ENCODE measurements around the gene NAT9. TPM values are rescaled to one million over a fixed set of nuclear protein-coding genes. Genes with fewer than 3 reads are reported as not detected.
A peak's percentile ranks its signal among the peaks of the same experiment; 100 is the strongest.

The NAT9 gene
- polyA plus RNA-seq, 4 donors, result 12.4 to 28.3 (median 22.2) TPM

GRCh38 chr17:74773414-74773813 is 2.7 kb downstream of the NAT9 start:
- Histone ChIP-seq H3K36me3 (ENCODE audit: control insufficient read depth in 3 of 3, insufficient read depth in 2 of 3, low read depth in 1 of 3, low read length in 3 of 3) (peaks cover 12 to 55% (median 16%) of the 10 kb centered on the region in 3 donors), H3K4me3 (ENCODE audit: low read depth in 1 of 3, low read length in 3 of 3) (no peak overlapping the region)

GRCh38 chr17:74772053-74772452 is 4.1 kb downstream of the NAT9 start:
- H3K27me3 ChIP-seq (ENCODE audit: control insufficient read depth in 3 of 3, insufficient read depth in 3 of 3, low read length in 3 of 3), result no peaks in the 10 kb centered on the region
- peaks cover 16 to 69% (median 20%) of the 10 kb centered on the region in 3 donors for H3K36me3 ChIP-seq (ENCODE audit: control insufficient read depth in 3 of 3, insufficient read depth in 2 of 3, low read depth in 1 of 3, low read length in 3 of 3)
- 49 to 75% (median 57%) methylated on average over 13 of the region's 13 CpGs for WGBS, 3 donors
- DNase-seq (peak; percentile 38 to 48), FAIRE-seq (no peak)
- peak overlapping the region in 1 of 3 donors; percentile 35 for H3K27ac ChIP-seq (ENCODE audit: low read depth in 1 of 3, low read length in 2 of 3)
- H3K4me1 ChIP-seq (ENCODE audit: control insufficient read depth in 3 of 3, insufficient read depth in 2 of 3, low read depth in 1 of 3, low read length in 2 of 3), result peaks cover 1 to 84% (median 6%) of the 10 kb centered on the region in 3 donors
- H3K4me3 ChIP-seq (ENCODE audit: low read depth in 1 of 3, low read length in 3 of 3), result no peak overlapping the region
- no peaks in the 10 kb centered on the region for H3K9me3 ChIP-seq (ENCODE audit: control insufficient read depth in 2 of 2, insufficient read depth in 1 of 2, low read depth in 1 of 2, low read length in 1 of 2)

More at GRCh38 chr17:74773414-74773813, 2.7 kb downstream of the NAT9 start:
- peak overlapping the region in 1 of 3 donors; percentile 35 for H3K27ac ChIP-seq (ENCODE audit: low read depth in 1 of 3, low read length in 2 of 3)
- H3K4me1 ChIP-seq (ENCODE audit: control insufficient read depth in 3 of 3, insufficient read depth in 2 of 3, low read depth in 1 of 3, low read length in 2 of 3), result peaks cover 0 to 78% (median 8%) of the 10 kb centered on the region in 3 donors
- no peak for DNase-seq
- no peaks in the 10 kb centered on the region for H3K9me3 ChIP-seq (ENCODE audit: control insufficient read depth in 2 of 2, insufficient read depth in 1 of 2, low read depth in 1 of 2, low read length in 1 of 2)
- no peak for FAIRE-seq
- H3K27me3 ChIP-seq (ENCODE audit: control insufficient read depth in 3 of 3, insufficient read depth in 3 of 3, low read length in 3 of 3), result no peaks in the 10 kb centered on the region
- WGBS, 3 donors, result 84 to 86% (median 85%) methylated on average over 6 of the region's 6 CpGs

- 83 to 91% (median 87%) methylated on average over 8 to 9 of the region's 9 CpGs for WGBS, 3 donors
- peaks cover 1 to 85% (median 3%) of the 10 kb centered on the region in 3 donors for H3K4me1 ChIP-seq (ENCODE audit: control insufficient read depth in 3 of 3, insufficient read depth in 2 of 3, low read depth in 1 of 3, low read length in 2 of 3)
- DNase-seq (peak in 1 of 2 donors; percentile 28), FAIRE-seq (no peak)
- H3K27ac ChIP-seq (ENCODE audit: low read depth in 1 of 3, low read length in 2 of 3), result peak overlapping the region in 1 of 3 donors; percentile 79
- peaks cover 16 to 75% (median 24%) of the 10 kb centered on the region in 3 donors for H3K36me3 ChIP-seq (ENCODE audit: control insufficient read depth in 3 of 3, insufficient read depth in 2 of 3, low read depth in 1 of 3, low read length in 3 of 3)
- H3K9me3 ChIP-seq (ENCODE audit: control insufficient read depth in 2 of 2, insufficient read depth in 1 of 2, low read depth in 1 of 2, low read length in 1 of 2), result no peaks in the 10 kb centered on the region
- H3K27me3 ChIP-seq (ENCODE audit: control insufficient read depth in 3 of 3, insufficient read depth in 3 of 3, low read length in 3 of 3), result no peaks in the 10 kb centered on the region
- H3K4me3 ChIP-seq (ENCODE audit: low read depth in 1 of 3, low read length in 3 of 3), result no peak overlapping the region
Observed at GRCh38 chr17:74771319-74771914, 4.7 kb downstream of the NAT9 start.

- WGBS, 3 donors, result 30 to 51% (median 37%) methylated on average over 16 of the region's 16 CpGs
- no peak for FAIRE-seq
Observed at GRCh38 chr17:74770498-74771318, 5.4 kb downstream of the NAT9 start.

GRCh38 chr17:74769856-74770497 is 6.2 kb downstream of the NAT9 start:
- DNase-seq, result peak in 1 of 2 donors; percentile 26
- Histone ChIP-seq H3K27me3 (ENCODE audit: control insufficient read depth in 3 of 3, insufficient read depth in 3 of 3, low read length in 3 of 3) (no peaks in the 10 kb centered on the region), H3K36me3 (ENCODE audit: control insufficient read depth in 3 of 3, insufficient read depth in 2 of 3, low read depth in 1 of 3, low read length in 3 of 3) (peaks cover 16 to 89% (median 25%) of the 10 kb centered on the region in 3 donors), H3K27ac (ENCODE audit: low read depth in 1 of 3, low read length in 2 of 3) (peak overlapping the region; percentile 6 to 79 (median 78)), H3K4me3 (ENCODE audit: low read depth in 1 of 3, low read length in 3 of 3) (no peak overlapping the region), H3K4me1 (ENCODE audit: control insufficient read depth in 3 of 3, insufficient read depth in 2 of 3, low read depth in 1 of 3, low read length in 2 of 3) (peaks cover 0 to 90% (median 1%) of the 10 kb centered on the region in 3 donors), H3K9me3 (ENCODE audit: control insufficient read depth in 2 of 2, insufficient read depth in 1 of 2, low read depth in 1 of 2, low read length in 1 of 2) (no peaks in the 10 kb centered on the region)
- 30 to 54% (median 35%) methylated on average over 5 of the region's 5 CpGs for WGBS, 3 donors
- no peak for FAIRE-seq

More at GRCh38 chr17:74770498-74771318, 5.4 kb downstream of the NAT9 start:
- DNase-seq, result peak; percentile 86 to 90
- Histone ChIP-seq H3K9me3 (ENCODE audit: control insufficient read depth in 2 of 2, insufficient read depth in 1 of 2, low read depth in 1 of 2, low read length in 1 of 2) (no peaks in the 10 kb centered on the region), H3K4me3 (ENCODE audit: low read depth in 1 of 3, low read length in 3 of 3) (no peak overlapping the region), H3K4me1 (ENCODE audit: control insufficient read depth in 3 of 3, insufficient read depth in 2 of 3, low read depth in 1 of 3, low read length in 2 of 3) (peaks cover 1 to 91% (median 3%) of the 10 kb centered on the region in 3 donors), H3K36me3 (ENCODE audit: control insufficient read depth in 3 of 3, insufficient read depth in 2 of 3, low read depth in 1 of 3, low read length in 3 of 3) (peaks cover 16 to 82% (median 24%) of the 10 kb centered on the region in 3 donors), H3K27me3 (ENCODE audit: control insufficient read depth in 3 of 3, insufficient read depth in 3 of 3, low read length in 3 of 3) (no peaks in the 10 kb centered on the region), H3K27ac (ENCODE audit: low read depth in 1 of 3, low read length in 2 of 3) (peak overlapping the region in 2 of 3 donors; percentile 78 to 79)

- Histone ChIP-seq H3K36me3 (ENCODE audit: control insufficient read depth in 3 of 3, insufficient read depth in 2 of 3, low read depth in 1 of 3, low read length in 3 of 3) (peaks cover 16 to 95% (median 30%) of the 10 kb centered on the region in 3 donors), H3K4me3 (ENCODE audit: low read depth in 1 of 3, low read length in 3 of 3) (no peak overlapping the region), H3K27me3 (ENCODE audit: control insufficient read depth in 3 of 3, insufficient read depth in 3 of 3, low read length in 3 of 3) (no peaks in the 10 kb centered on the region), H3K27ac (ENCODE audit: low read depth in 1 of 3, low read length in 2 of 3) (peak overlapping the region in 2 of 3 donors; percentile 78 to 79), H3K9me3 (ENCODE audit: control insufficient read depth in 2 of 2, insufficient read depth in 1 of 2, low read depth in 1 of 2, low read length in 1 of 2) (no peaks in the 10 kb centered on the region), H3K4me1 (ENCODE audit: control insufficient read depth in 3 of 3, insufficient read depth in 2 of 3, low read depth in 1 of 3, low read length in 2 of 3) (peaks cover 0 to 94% (median 1%) of the 10 kb centered on the region in 3 donors)
- FAIRE-seq (no peak), DNase-seq (peak in 1 of 2 donors; percentile 8)
- 43 to 60% (median 56%) methylated on average over 6 of the region's 6 CpGs for WGBS, 3 donors
Observed at GRCh38 chr17:74769266-74769855, 6.8 kb downstream of the NAT9 start.

GRCh38 chr17:74768763-74769114 is 7.4 kb downstream of the NAT9 start:
- FAIRE-seq (no peak), DNase-seq (peak; percentile 17 to 19)
- Histone ChIP-seq H3K27ac (ENCODE audit: low read depth in 1 of 3, low read length in 2 of 3) (peak overlapping the region in 2 of 3 donors; percentile 78 to 79), H3K9me3 (ENCODE audit: control insufficient read depth in 2 of 2, insufficient read depth in 1 of 2, low read depth in 1 of 2, low read length in 1 of 2) (no peaks in the 10 kb centered on the region), H3K27me3 (ENCODE audit: control insufficient read depth in 3 of 3, insufficient read depth in 3 of 3, low read length in 3 of 3) (no peaks in the 10 kb centered on the region), H3K4me1 (ENCODE audit: control insufficient read depth in 3 of 3, insufficient read depth in 2 of 3, low read depth in 1 of 3, low read length in 2 of 3) (peaks cover 0 to 92% (median 1%) of the 10 kb centered on the region in 3 donors), H3K36me3 (ENCODE audit: control insufficient read depth in 3 of 3, insufficient read depth in 2 of 3, low read depth in 1 of 3, low read length in 3 of 3) (peaks cover 13 to 98% (median 30%) of the 10 kb centered on the region in 3 donors), H3K4me3 (ENCODE audit: low read depth in 1 of 3, low read length in 3 of 3) (no peak overlapping the region)
- 73 to 82% (median 76%) methylated on average over 7 of the region's 7 CpGs for WGBS, 3 donors
